ENCODE measurements around the gene NME2.

The NME2 gene

DNA sequence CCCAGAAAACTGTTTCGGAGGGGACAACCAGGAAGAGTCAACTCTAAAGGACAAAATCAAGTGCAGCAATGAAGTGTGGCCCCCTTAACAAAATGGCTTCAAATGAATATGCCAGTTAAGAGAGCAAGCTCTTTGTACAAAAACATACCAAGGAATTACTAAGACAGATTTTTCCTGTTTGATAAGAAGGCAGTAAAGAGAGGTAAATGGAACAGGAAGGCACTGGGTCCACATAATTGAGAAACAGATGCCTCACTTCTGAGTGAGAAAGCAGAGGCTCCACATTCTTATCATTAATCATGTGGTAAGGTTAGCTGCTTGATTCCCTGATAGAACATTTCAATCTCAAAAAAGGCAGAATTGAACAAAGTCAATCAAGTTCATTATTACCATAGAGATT is 48.7 kb downstream of the NME2 start:
- DNase-seq = no peak

DNA sequence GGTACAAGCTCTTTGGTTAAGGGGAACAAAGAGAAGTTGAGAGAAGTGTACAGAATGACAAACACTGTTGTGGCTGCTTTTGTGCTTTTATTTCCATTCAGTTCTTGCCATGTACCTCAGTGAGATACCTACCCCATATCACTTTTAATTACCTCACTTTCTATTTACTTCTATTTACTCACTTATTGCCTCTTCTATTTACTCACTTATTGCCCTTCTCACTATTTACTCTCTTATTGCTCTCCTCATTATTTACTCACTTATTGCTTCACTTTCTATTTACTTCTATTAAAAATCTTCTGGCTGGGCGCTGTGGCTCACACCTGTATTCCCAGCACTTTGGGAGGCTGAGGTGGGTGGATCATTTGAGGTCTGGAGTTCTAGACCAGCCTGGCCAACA is 51.7 kb downstream of the NME2 start:
- DNase-seq = no peak

DNA sequence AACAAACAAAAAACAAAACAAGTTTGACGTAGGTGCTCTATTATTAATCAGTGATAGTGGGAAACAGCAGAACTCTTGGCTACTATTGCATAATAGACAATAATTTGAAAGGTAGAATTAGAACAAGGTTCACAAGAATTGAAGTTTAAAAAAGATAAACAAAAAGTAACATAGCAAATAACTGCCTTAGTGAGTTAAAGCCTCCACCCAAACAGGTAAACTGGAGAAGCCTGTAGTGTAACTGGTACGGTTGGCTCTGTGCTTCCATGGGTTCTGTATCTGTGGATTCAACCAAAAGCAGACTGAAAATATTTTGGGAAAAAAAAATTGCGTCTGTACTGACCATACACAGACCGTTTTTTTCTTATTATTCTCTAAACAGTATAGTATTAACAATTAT is 55.1 kb downstream of the NME2 start:
- DNase-seq = no peak
